ENCODE results near the gene EPS8L2.

The EPS8L2 gene

DNA sequence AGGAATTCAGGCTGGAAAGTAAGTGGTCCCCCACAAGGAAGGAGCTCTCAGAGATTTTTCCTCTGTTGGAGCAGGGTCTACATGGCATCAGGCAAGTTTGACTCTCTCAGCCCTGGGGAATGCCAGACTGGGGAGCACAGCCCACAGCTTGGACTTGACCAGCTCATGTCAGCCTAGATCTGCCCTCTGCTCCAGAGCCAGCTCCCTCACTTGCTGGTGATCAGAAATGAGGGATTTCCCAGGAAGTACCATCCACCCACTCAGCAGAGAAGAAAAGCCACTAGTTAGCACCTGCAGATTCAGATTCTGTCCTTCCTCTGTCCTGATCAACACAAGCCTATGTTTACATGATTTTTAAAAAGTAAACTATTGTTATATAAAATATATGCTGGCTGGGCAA lies 54.2 kb downstream of the EPS8L2 start:
- Histone ChIP-seq H3K27ac (ENCODE audit: extremely low read depth, low read depth, low read length) (no peak overlapping the region), H3K36me3 (ENCODE audit: control insufficient read depth in 2 of 2, insufficient read depth in 1 of 2, low read length in 2 of 2) (peaks cover 11 to 95% of the 10 kb centered on the region in 2 experiments; a peak in 2 of 3 replicates), H3K4me3 (ENCODE audit: low read depth, low read length) (no peak overlapping the region), H3K4me1 (ENCODE audit: control insufficient read depth, insufficient read depth, low read length) (no peaks in the 10 kb centered on the region), H3K9me3 (ENCODE audit: control insufficient read depth, insufficient read depth, low read depth, low read length) (no peaks in the 10 kb centered on the region)
- TF ChIP-seq ZNF146 (tag by site-specific recombination; IDR thresholded peaks at IDR 0.05) (no peak), OVOL3 (tag by site-specific recombination; IDR thresholded peaks at IDR 0.05) (no peak)
- TF ChIP-seq, protein P1, sequence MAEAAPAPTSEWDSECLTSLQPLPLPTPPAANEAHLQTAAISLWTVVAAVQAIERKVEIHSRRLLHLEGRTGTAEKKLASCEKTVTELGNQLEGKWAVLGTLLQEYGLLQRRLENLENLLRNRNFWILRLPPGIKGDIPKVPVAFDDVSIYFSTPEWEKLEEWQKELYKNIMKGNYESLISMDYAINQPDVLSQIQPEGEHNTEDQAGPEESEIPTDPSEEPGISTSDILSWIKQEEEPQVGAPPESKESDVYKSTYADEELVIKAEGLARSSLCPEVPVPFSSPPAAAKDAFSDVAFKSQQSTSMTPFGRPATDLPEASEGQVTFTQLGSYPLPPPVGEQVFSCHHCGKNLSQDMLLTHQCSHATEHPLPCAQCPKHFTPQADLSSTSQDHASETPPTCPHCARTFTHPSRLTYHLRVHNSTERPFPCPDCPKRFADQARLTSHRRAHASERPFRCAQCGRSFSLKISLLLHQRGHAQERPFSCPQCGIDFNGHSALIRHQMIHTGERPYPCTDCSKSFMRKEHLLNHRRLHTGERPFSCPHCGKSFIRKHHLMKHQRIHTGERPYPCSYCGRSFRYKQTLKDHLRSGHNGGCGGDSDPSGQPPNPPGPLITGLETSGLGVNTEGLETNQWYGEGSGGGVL (tag by site-specific recombination; IDR thresholded peaks at IDR 0.05) = no peak
- ChIA-PET POLR2A (interaction anchor here (0.6 to 1.1 kb wide), 3 partner anchors 13 to 17 kb away, joined by 3 to 4 read pairs (median 3); partner anchors contain the start of genes GATD1 and TALDO1), CTCF (interaction anchor here (0.6 to 1.3 kb wide), 3 partner anchors 11 to 159 kb away, joined by 3 read pairs; no protein-coding TSS in a partner anchor)

- ChIA-PET POLR2A (interaction anchor here (0.6 to 1.6 kb wide), 5 partner anchors 14 to 58 kb away, joined by 3 to 5 read pairs (median 3); partner anchors contain the start of gene TALDO1), CTCF (interaction anchor here (0.8 kb wide), 1 partner anchor 35 kb away, joined by 4 read pairs; no protein-coding TSS in a partner anchor)
- Histone ChIP-seq H3K4me1 (ENCODE audit: control insufficient read depth, insufficient read depth, low read length) (no peaks in the 10 kb centered on the region), H3K36me3 (ENCODE audit: control insufficient read depth in 2 of 2, insufficient read depth in 1 of 2, low read length in 2 of 2) (peaks cover 7 to 95% of the 10 kb centered on the region in 2 experiments; a peak in 2 of 3 replicates), H3K27ac (ENCODE audit: extremely low read depth, low read depth, low read length) (no peak overlapping the region), H3K9me3 (ENCODE audit: control insufficient read depth, insufficient read depth, low read depth, low read length) (no peaks in the 10 kb centered on the region), H3K4me3 (ENCODE audit: low read depth, low read length) (no peak overlapping the region)
- TF ChIP-seq ZNF121 (tag by site-specific recombination; IDR thresholded peaks at IDR 0.05) = no peak
- TF ChIP-seq ZNF473 (tag by site-specific recombination; IDR thresholded peaks at IDR 0.05) = no peak
- TF ChIP-seq ZBTB48 (tag by site-specific recombination; IDR thresholded peaks at IDR 0.05) = peak; percentile 75
- no peak for TF ChIP-seq ZNF292 (tag by site-specific recombination; IDR thresholded peaks at IDR 0.05; ENCODE audit: borderline replicate concordance, low read depth)
- TF ChIP-seq ZNF664 (tag by site-specific recombination; IDR thresholded peaks at IDR 0.05) = peak; percentile 90
Measured at GRCh38 chr11:761526-762108, 55.6 kb downstream of the EPS8L2 start.

DNA sequence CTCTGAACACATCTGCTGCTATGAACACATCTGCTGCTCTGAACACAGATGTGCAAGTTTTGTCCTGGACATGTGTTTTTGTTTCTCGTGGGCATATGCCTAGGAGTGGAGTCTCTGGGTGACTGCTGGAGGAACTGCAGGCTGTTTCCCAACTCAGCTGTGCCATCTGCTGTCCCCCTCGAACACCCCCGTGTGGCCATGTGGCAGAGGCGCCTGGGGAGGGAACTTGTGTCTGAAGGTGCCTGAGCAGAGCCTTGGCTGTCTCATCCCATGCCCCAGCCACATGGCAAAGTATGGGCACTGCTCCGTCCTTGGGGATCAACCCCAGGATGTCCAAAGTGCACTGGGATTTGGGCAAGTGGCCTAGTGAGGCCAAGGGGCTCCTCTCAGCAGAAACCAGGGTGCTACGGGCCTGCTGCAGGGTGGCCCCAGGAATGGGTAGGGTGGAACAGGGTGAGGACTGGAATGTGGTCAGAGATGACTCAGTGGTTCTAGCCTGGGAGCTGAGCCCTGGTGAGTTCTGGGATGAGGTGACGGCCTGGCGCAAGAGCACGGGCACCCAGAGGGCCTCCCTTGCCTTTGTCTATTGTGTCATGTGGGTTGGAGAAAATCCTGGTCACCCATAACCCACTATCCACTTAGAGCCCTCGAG lies 56.5 kb downstream of the EPS8L2 start:
- peaks cover 4 to 95% of the 10 kb centered on the region in 2 experiments; a peak in 2 of 3 replicates for H3K36me3 ChIP-seq (ENCODE audit: control insufficient read depth in 2 of 2, insufficient read depth in 1 of 2, low read length in 2 of 2)
- H3K9me3 ChIP-seq (ENCODE audit: control insufficient read depth, insufficient read depth, low read depth, low read length) = no peaks in the 10 kb centered on the region
- no peak overlapping the region for H3K27ac ChIP-seq (ENCODE audit: extremely low read depth, low read depth, low read length)
- no peak overlapping the region for H3K4me3 ChIP-seq (ENCODE audit: low read depth, low read length)
- ChIA-PET CTCF (interaction anchor here (0.6 kb wide), 1 partner anchor 107 kb away, joined by 4 read pairs; no protein-coding TSS in a partner anchor), POLR2A (interaction anchor here (1.1 to 1.6 kb wide), 3 partner anchors 9 to 56 kb away, joined by 3 to 8 read pairs (median 3); partner anchors contain the start of gene TALDO1)
- no peaks in the 10 kb centered on the region for H3K4me1 ChIP-seq (ENCODE audit: control insufficient read depth, insufficient read depth, low read length)
- TF ChIP-seq ZNF560 (tag by site-specific recombination; IDR thresholded peaks at IDR 0.05; ENCODE audit: borderline replicate concordance) (no peak), ZNF426 (tag by site-specific recombination; IDR thresholded peaks at IDR 0.05) (no peak), ZBTB44 (tag by site-specific recombination; IDR thresholded peaks at IDR 0.05) (no peak), PRDM10 (tag by site-specific recombination; IDR thresholded peaks at IDR 0.05) (no peak), ZEB2 (tag by site-specific recombination; IDR thresholded peaks at IDR 0.05) (no peak), ZNF600 (tag by site-specific recombination; IDR thresholded peaks at IDR 0.05) (peak; percentile 55; the same call in 1 of the 2 replicates), ZNF561 (tag by site-specific recombination; IDR thresholded peaks at IDR 0.05; ENCODE audit: borderline replicate concordance) (no peak), HIC1 (tag by site-specific recombination; IDR thresholded peaks at IDR 0.05) (peak; percentile 72; the same call in 1 of the 2 replicates), SP3 (tag by site-specific recombination; IDR thresholded peaks at IDR 0.05) (no peak)
